OCI-LY1 (cell line): Measurements from ENCODE around the gene OR5W2.

Source experiments
- CTCF ChIP-seq: fragments of 200-600 bp; sonication (generic), shearing (Covaris generic); IDR thresholded peaks from 2 replicates; pipeline ENCODE4 v1.5.1; 2017; ENCODE audit warnings: mild to moderate bottlenecking, antibody characterized with exemption, low read length, moderate library complexity, mixed read lengths
- EZH2 ChIP-seq: fragments of 200-600 bp; sonication (generic), shearing (Covaris generic); IDR thresholded peaks from 2 replicates; pipeline ENCODE4 v1.8.0; 2017; ENCODE audit warnings: borderline replicate concordance, mixed run types, mild to moderate bottlenecking, antibody characterized with exemption, low read length, moderate library complexity, mixed read lengths

GRCh38 chr11:55949330-55949729, 34.9 kb upstream of the OR5W2 start:
- no peak for TF ChIP-seq CTCF
- TF ChIP-seq EZH2, result no peak
